HG02943 (cell line): ENCODE results near the gene TMEM204.
"Not testable (repeated sequence)": the region's sequence is repeated elsewhere in the genome, so short reads cannot be mapped to it uniquely, and the experiment has no call there.

Source experiments
- ATAC-seq: cut with Tn5 transposase; IDR thresholded peaks from one replicate; pipeline ENCODE4 v1.9.1; 2021; ENCODE audit warnings: mild to moderate bottlenecking, low read depth, moderate library complexity; ENCODE audit not compliant: unreplicated experiment

TMEM204 gene

GRCh38 chr16:1581804-1582203 is 48.3 kb downstream of the TMEM204 start:
- no peak for ATAC-seq

- ATAC-seq, result no peak
Measured at GRCh38 chr16:1583180-1583579, 49.7 kb downstream of the TMEM204 start.

GRCh38 chr16:1584926-1585484 is 51.5 kb downstream of the TMEM204 start:
- no peak for ATAC-seq

- no peak for ATAC-seq
Measured at GRCh38 chr16:1590366-1590765, 56.9 kb downstream of the TMEM204 start.

- ATAC-seq, result no peak
Measured at GRCh38 chr16:1590930-1591705, 57.7 kb downstream of the TMEM204 start.

GRCh38 chr16:1592446-1592845 is 59.0 kb downstream of the TMEM204 start:
- ATAC-seq, result no peak

- ATAC-seq, result not testable (repeated sequence)
Measured at GRCh38 chr16:1595511-1595910, 62.0 kb downstream of the TMEM204 start.

GRCh38 chr16:1596516-1596915 is 63.0 kb downstream of the TMEM204 start:
- ATAC-seq, result no peak

- no peak for ATAC-seq
Measured at GRCh38 chr16:1597154-1597553, 63.7 kb downstream of the TMEM204 start.

GRCh38 chr16:1601031-1601430 is 67.6 kb downstream of the TMEM204 start:
- no peak for ATAC-seq

- ATAC-seq, result no peak
Measured at GRCh38 chr16:1601489-1601888, 68.0 kb downstream of the TMEM204 start.

- no peak for ATAC-seq
Measured at GRCh38 chr16:1602285-1602684, 68.8 kb downstream of the TMEM204 start.
